ENCODE data around the gene PEPD. TPM values are rescaled to one million over a fixed set of nuclear protein-coding genes. Genes with fewer than 3 reads are reported as not detected.

PEPD gene
- total and polyA plus RNA-seq, 10 of the 15 experiments (the other 5 are each of a cell fraction or from before 2014, with no cell fraction given), result 1.4 to 52.0 (median 20.2) TPM

GRCh38 chr19:33419788-33420130 lies 101.8 kb downstream of the PEPD start (continued):
- TF ChIP-seq ZBTB33 (IDR thresholded peaks at IDR 0.05) (no peak), HDAC2 (IDR thresholded peaks at IDR 0.05) (no peak), TBL1XR1 (IDR thresholded peaks at IDR 0.05; ENCODE audit: low read depth, low read length) (no peak), MXI1 (IDR thresholded peaks at IDR 0.05; ENCODE audit: low read depth, low read length) (no peak), CHD2 (IDR thresholded peaks at IDR 0.05; ENCODE audit: borderline replicate concordance, low read depth, low read length) (no peak), EED (IDR thresholded peaks at IDR 0.05; ENCODE audit: low read depth) (no peak), RUNX3 (IDR thresholded peaks at IDR 0.05; ENCODE audit: low read length) (no peak), HSF1 (IDR thresholded peaks at IDR 0.05; ENCODE audit: low read depth, low read length) (no peak), CREM (IDR thresholded peaks at IDR 0.05; ENCODE audit: low read depth) (no peak)

- Histone ChIP-seq H3K36me3 (ENCODE audit: control insufficient read depth in 2 of 2, insufficient read depth in 2 of 2, low read length in 1 of 2) (no peaks in the 10 kb centered on the region), H3K27me3 (replicated peaks in 1 of 2; ENCODE audit: control insufficient read depth in 2 of 2, insufficient read depth in 2 of 2, low read length in 1 of 2) (no peaks in the 10 kb centered on the region), H3K4me3 (no peak overlapping the region), H3K9ac (ENCODE audit: control insufficient read depth, insufficient read depth, low read length) (no peak overlapping the region), H2AFZ (ENCODE audit: control insufficient read depth, low read depth, low read length) (no peak overlapping the region), H3K27ac (ENCODE audit: control insufficient read depth, insufficient read depth) (no peak overlapping the region), H4K20me1 (ENCODE audit: control insufficient read depth, insufficient read depth) (no peaks in the 10 kb centered on the region), H3K79me2 (ENCODE audit: control insufficient read depth, insufficient read depth, low read length) (no peaks in the 10 kb centered on the region), H3K4me1 (ENCODE audit: control insufficient read depth, insufficient read depth, low read length) (no peaks in the 10 kb centered on the region), H3K4me2 (ENCODE audit: control insufficient read depth, insufficient read depth) (no peak overlapping the region), H3K9me3 (replicated peaks; ENCODE audit: control insufficient read depth, insufficient read depth, low read length) (no peaks in the 10 kb centered on the region)
- ChIA-PET SMC1A (ENCODE audit: uncharacterized antibody, unreplicated experiment) (no interaction called here), POLR2A (no interaction called here), CTCF (interaction anchor here (0.7 to 1.5 kb wide), 3 partner anchors 11 to 350 kb away, joined by 3 to 6 read pairs (median 3); no protein-coding TSS in a partner anchor), RAD21 (ENCODE audit: unreplicated experiment) (no interaction called here)
- no TSS peak for BruUV-seq (replicated peaks)
- ATAC-seq (no peak), DNase-seq (ENCODE audit: low read depth, low spot score) (no peak), FAIRE-seq (no peak)
- intact Hi-C loops (cut with micrococcal nuclease; ENCODE audit: unreplicated experiment) (no loop called here), in situ Hi-C loops (cut with MboI) (no loop called here)
- 61% methylated on average over 20 of the region's 20 CpGs for WGBS (ENCODE audit: insufficient coverage, insufficient replicate concordance, low lambda C conversion rate, missing lambda C conversion rate)
- TF ChIP-seq ASH2L (IDR thresholded peaks at IDR 0.05; ENCODE audit: borderline replicate concordance, low read depth) (no peak), IRF4 (IDR thresholded peaks at IDR 0.05; ENCODE audit: low read depth, low read length) (no peak), ZNF207 (IDR thresholded peaks at IDR 0.05; ENCODE audit: borderline replicate concordance) (no peak), PBX3 (IDR thresholded peaks at IDR 0.05; ENCODE audit: insufficient replicate concordance, low read depth, low read length) (no peak), PRDM15 (CRISPR knock-in tag; IDR thresholded peaks at IDR 0.05) (no peak), TBL1XR1 (IDR thresholded peaks at IDR 0.05; ENCODE audit: low read depth, low read length) (no peak), FOXK2 (IDR thresholded peaks at IDR 0.05) (no peak)
Measured at GRCh38 chr19:33418871-33419787, 102.5 kb downstream of the PEPD start.
